Lower lobe of right lung (tissue), 2 donors: ENCODE measurements around the gene EHD4. TPM values are rescaled to one million over a fixed set of nuclear protein-coding genes. Genes with fewer than 3 reads are reported as not detected.

Source experiments
- ATAC-seq, 2 donors: fragments of 200-7000 bp; cut with Tn5 transposase; one replicate each; pipeline ENCODE4 v1.9.1; 2020 to 2022; ENCODE audit warnings: mild to moderate bottlenecking in 2 of 2, moderate library complexity in 2 of 2
- DNase-seq: peaks from one replicate; pipeline ENCODE4 v3.0.0-alpha.2; 2020
- H3K27ac ChIP-seq: fragments of 200-600 bp; one replicate; pipeline ENCODE4 v1.8.0; 2022
- H3K27me3 ChIP-seq: fragments of 200-600 bp; one replicate; pipeline ENCODE4 v1.8.0; 2022; ENCODE audit warnings: low read depth
- H3K36me3 ChIP-seq: fragments of 200-600 bp; one replicate; pipeline ENCODE4 v1.8.0; 2022; ENCODE audit warnings: mild to moderate bottlenecking
- H3K4me1 ChIP-seq: fragments of 200-600 bp; one replicate; pipeline ENCODE4 v1.8.0; 2022
- H3K4me3 ChIP-seq: fragments of 200-600 bp; one replicate; pipeline ENCODE4 v1.8.0; 2022; ENCODE audit warnings: mild to moderate bottlenecking
- H3K9me3 ChIP-seq: fragments of 200-600 bp; one replicate; pipeline ENCODE4 v1.8.0; 2022
- CTCF ChIP-seq: fragments of 200-600 bp; IDR thresholded peaks from one replicate; pipeline ENCODE4 v1.8.0; 2022; ENCODE audit warnings: antibody characterized with exemption, mild to moderate bottlenecking
- intact Hi-C: fragments of 100-400 bp; cut with DNase I; formaldehyde crosslinking; loops from one replicate; pipeline ENCODE4 v1.11.0; 2022
- total RNA-seq: library from RNA; stranded (reverse); fragmentation: NEBNext Ultra II Directional; extraction: Animal tissue kit (Norgen Biotek cat#: 25700); gene quantifications from one replicate; pipeline ENCODE4 v1.2.1, GENCODE V29; 2021
- donor health status: DM: no; HTN: yes; CAD: no; lungs with severe emphysema.

The EHD4 gene
- total RNA-seq, 1 donor from 2014 or later = 35.0 TPM

- no peak for ATAC-seq
- DNase-seq = no peak
Measured at GRCh38 chr15:41951571-41951970, 20.8 kb downstream of the EHD4 start.

GRCh38 chr15:41950489-41950888 is 21.9 kb downstream of the EHD4 start:
- H3K27ac ChIP-seq = peak overlapping the region; percentile 32
- no peaks in the 10 kb centered on the region for H3K27me3 ChIP-seq

More at GRCh38 chr15:41951571-41951970, 20.8 kb downstream of the EHD4 start:
- no peak overlapping the region for H3K27ac ChIP-seq
- H3K27me3 ChIP-seq = no peaks in the 10 kb centered on the region
- peaks cover 40% of the 10 kb centered on the region for H3K4me1 ChIP-seq
- TF ChIP-seq CTCF = no peak
- no peak overlapping the region for H3K4me3 ChIP-seq
- intact Hi-C loops = no loop called here
- no peaks in the 10 kb centered on the region for H3K9me3 ChIP-seq
- H3K36me3 ChIP-seq = peaks cover 42% of the 10 kb centered on the region

GRCh38 chr15:41950127-41950483 is 22.3 kb downstream of the EHD4 start:
- intact Hi-C loops = no loop called here
- DNase-seq (no peak), ATAC-seq (no peak)
- Histone ChIP-seq H3K27me3 (no peaks in the 10 kb centered on the region), H3K4me3 (no peak overlapping the region), H3K4me1 (peaks cover 42% of the 10 kb centered on the region), H3K27ac (peak overlapping the region; percentile 32), H3K36me3 (peaks cover 55% of the 10 kb centered on the region), H3K9me3 (no peaks in the 10 kb centered on the region)
- no peak for TF ChIP-seq CTCF

More at GRCh38 chr15:41950489-41950888, 21.9 kb downstream of the EHD4 start:
- Histone ChIP-seq H3K4me1 (peaks cover 38% of the 10 kb centered on the region), H3K9me3 (no peaks in the 10 kb centered on the region), H3K36me3 (peaks cover 53% of the 10 kb centered on the region), H3K4me3 (no peak overlapping the region)
- DNase-seq (no peak), ATAC-seq (peak in 1 of 2 donors; percentile 40)
- intact Hi-C loops = no loop called here
- no peak for TF ChIP-seq CTCF

- no peak for DNase-seq
- peaks cover 47% of the 10 kb centered on the region for H3K4me1 ChIP-seq
Measured at GRCh38 chr15:41949401-41950126, 22.8 kb downstream of the EHD4 start.

GRCh38 chr15:41948490-41948889 is 23.9 kb downstream of the EHD4 start:
- Histone ChIP-seq H3K9me3 (no peaks in the 10 kb centered on the region), H3K4me3 (no peak overlapping the region), H3K4me1 (peaks cover 58% of the 10 kb centered on the region), H3K27me3 (no peaks in the 10 kb centered on the region), H3K27ac (no peak overlapping the region), H3K36me3 (peaks cover 51% of the 10 kb centered on the region)
- TF ChIP-seq CTCF = no peak
- ATAC-seq (no peak), DNase-seq (no peak)
- intact Hi-C loops = no loop called here

More at GRCh38 chr15:41949401-41950126, 22.8 kb downstream of the EHD4 start:
- no peaks in the 10 kb centered on the region for H3K27me3 ChIP-seq
- no peak for ATAC-seq
- intact Hi-C loops = no loop called here
- H3K9me3 ChIP-seq = no peaks in the 10 kb centered on the region
- no peak overlapping the region for H3K4me3 ChIP-seq
- peak overlapping the region; percentile 32 for H3K27ac ChIP-seq
- peaks cover 55% of the 10 kb centered on the region for H3K36me3 ChIP-seq
- TF ChIP-seq CTCF = no peak
